ENCODE measurements around the gene AKNA.

AKNA gene

DNA sequence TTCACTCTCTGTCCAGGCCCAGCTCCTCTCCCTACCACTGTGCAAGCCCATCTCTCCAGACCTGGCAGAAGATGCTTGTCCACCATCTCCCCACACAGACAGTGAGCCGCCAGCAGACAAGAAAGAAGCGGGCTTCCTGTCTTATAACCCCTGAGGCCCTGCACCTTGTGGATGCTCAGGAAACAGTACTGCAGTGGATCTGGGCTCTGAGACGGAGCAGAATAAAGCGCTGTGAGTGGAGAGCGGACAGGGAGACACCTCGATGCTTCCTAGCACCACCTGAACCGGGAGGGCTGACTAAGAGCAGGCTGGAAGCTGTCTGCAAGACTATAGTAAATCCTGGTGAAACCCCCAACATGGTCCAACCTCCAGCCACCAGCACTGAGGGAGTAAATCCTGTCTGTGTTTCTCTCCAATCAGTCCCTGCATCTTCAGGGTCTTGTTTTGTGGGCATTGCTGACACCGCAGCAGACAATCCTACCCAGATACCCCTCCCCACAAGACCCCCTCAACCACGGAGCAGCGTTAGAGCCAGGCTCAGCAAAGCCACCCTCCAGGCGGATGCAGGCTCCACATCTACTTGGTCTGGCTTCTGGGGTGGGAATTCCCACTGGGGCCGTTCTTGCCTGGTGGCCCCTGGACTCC lies 39.4 kb downstream of the AKNA start:
- no peaks in the 10 kb centered on the region for H3K9me3 Mint-ChIP-seq
- H3K27me3 Mint-ChIP-seq = no peaks in the 10 kb centered on the region
- peaks cover 46% of the 10 kb centered on the region for H3K4me1 Mint-ChIP-seq
- H3K36me3 Mint-ChIP-seq = peaks cover 85% of the 10 kb centered on the region
- no peak overlapping the region for H3K4me3 Mint-ChIP-seq
- H3K27ac Mint-ChIP-seq = peak overlapping the region; percentile 83
- no peak for DNase-seq
- CTCF ChIA-PET = interaction anchor here (1.0 to 1.6 kb wide), 4 partner anchors 9 to 42 kb away, joined by 3 to 5 read pairs (median 4); no protein-coding TSS in a partner anchor

DNA sequence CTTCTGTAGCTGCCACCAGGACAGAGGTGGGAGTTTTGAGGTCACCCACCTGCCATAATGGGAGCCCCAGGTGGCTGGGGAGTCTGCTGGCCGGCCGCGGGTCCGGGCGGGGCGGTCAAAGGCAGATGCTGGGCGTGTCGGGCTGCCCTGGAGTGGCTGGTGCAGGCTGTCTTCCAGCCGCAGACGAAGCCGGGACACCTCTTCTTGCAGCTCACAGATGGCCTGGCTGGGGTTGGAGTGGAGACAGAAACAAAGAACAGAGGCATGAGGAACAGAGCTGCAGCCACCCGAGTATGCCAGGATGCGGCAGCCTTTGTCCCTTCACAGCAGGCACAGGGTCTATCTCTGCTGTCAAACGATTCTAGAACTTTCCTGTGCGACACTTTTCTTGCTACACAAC lies 40.1 kb downstream of the AKNA start:
- DNase-seq = no peak
- Mint-ChIP-seq H3K27ac (peak overlapping the region; percentile 11), H3K4me3 (no peak overlapping the region), H3K9me3 (no peaks in the 10 kb centered on the region), H3K27me3 (no peaks in the 10 kb centered on the region), H3K4me1 (peaks cover 43% of the 10 kb centered on the region), H3K36me3 (peaks cover 88% of the 10 kb centered on the region)
- CTCF ChIA-PET = interaction anchor here (0.8 to 1.3 kb wide), 2 partner anchors 43 to 1008 kb away, joined by 4 to 5 read pairs; no protein-coding TSS in a partner anchor

- H3K27me3 Mint-ChIP-seq = no peaks in the 10 kb centered on the region
- DNase-seq = no peak
- H3K9me3 Mint-ChIP-seq = no peaks in the 10 kb centered on the region
- CTCF ChIA-PET = interaction anchor here (1.1 kb wide), 1 partner anchor 10 kb away, joined by 4 read pairs; no protein-coding TSS in a partner anchor
- H3K4me1 Mint-ChIP-seq = peaks cover 38% of the 10 kb centered on the region
- peaks cover 91% of the 10 kb centered on the region for H3K36me3 Mint-ChIP-seq
- H3K27ac Mint-ChIP-seq = peak overlapping the region; percentile 70
- H3K4me3 Mint-ChIP-seq = no peak overlapping the region
Observed at GRCh38 chr9:114346146-114346545, 41.6 kb downstream of the AKNA start.

- no peaks in the 10 kb centered on the region for H3K9me3 Mint-ChIP-seq
- no peak for DNase-seq
- no peaks in the 10 kb centered on the region for H3K27me3 Mint-ChIP-seq
- H3K27ac Mint-ChIP-seq = no peak overlapping the region
- peaks cover 32% of the 10 kb centered on the region for H3K4me1 Mint-ChIP-seq
- H3K4me3 Mint-ChIP-seq = no peak overlapping the region
- CTCF ChIA-PET = interaction anchor here (1.1 kb wide), 1 partner anchor 9 kb away, joined by 4 read pairs; no protein-coding TSS in a partner anchor
- peaks cover 91% of the 10 kb centered on the region for H3K36me3 Mint-ChIP-seq
Observed at GRCh38 chr9:114345493-114346065, 42.2 kb downstream of the AKNA start.

- Mint-ChIP-seq H3K27me3 (no peaks in the 10 kb centered on the region), H3K4me1 (peaks cover 23% of the 10 kb centered on the region), H3K36me3 (peaks cover 89% of the 10 kb centered on the region), H3K4me3 (no peak overlapping the region), H3K27ac (peak overlapping the region; percentile 80), H3K9me3 (no peaks in the 10 kb centered on the region)
- CTCF ChIA-PET = no interaction called here
- DNase-seq = no peak
Observed at GRCh38 chr9:114344692-114345091, 43.1 kb downstream of the AKNA start.

DNA sequence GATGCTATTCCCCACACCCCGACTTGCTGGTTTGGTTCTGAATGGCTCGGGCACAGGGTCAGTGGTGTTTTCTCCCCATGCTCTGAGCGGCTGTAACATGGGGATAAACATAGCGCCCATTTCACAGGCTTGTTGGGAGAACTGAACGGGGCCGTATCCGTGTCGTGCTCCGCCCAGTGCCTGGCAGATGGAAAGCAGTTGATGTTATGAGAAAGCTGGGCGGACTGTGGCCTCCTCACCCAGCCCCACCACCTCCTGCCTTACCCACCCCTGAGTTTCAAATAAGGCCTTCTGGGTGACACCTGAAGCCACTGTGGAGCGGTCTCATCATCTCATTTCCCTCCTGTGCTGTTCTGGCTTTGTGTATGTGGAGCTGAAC lies 43.6 kb downstream of the AKNA start:
- DNase-seq = no peak
- H3K4me3 Mint-ChIP-seq = no peak overlapping the region
- H3K36me3 Mint-ChIP-seq = peaks cover 89% of the 10 kb centered on the region
- CTCF ChIA-PET = no interaction called here
- H3K4me1 Mint-ChIP-seq = peaks cover 18% of the 10 kb centered on the region
- no peaks in the 10 kb centered on the region for H3K27me3 Mint-ChIP-seq
- H3K9me3 Mint-ChIP-seq = no peaks in the 10 kb centered on the region
- peak overlapping the region; percentile 74 for H3K27ac Mint-ChIP-seq

DNA sequence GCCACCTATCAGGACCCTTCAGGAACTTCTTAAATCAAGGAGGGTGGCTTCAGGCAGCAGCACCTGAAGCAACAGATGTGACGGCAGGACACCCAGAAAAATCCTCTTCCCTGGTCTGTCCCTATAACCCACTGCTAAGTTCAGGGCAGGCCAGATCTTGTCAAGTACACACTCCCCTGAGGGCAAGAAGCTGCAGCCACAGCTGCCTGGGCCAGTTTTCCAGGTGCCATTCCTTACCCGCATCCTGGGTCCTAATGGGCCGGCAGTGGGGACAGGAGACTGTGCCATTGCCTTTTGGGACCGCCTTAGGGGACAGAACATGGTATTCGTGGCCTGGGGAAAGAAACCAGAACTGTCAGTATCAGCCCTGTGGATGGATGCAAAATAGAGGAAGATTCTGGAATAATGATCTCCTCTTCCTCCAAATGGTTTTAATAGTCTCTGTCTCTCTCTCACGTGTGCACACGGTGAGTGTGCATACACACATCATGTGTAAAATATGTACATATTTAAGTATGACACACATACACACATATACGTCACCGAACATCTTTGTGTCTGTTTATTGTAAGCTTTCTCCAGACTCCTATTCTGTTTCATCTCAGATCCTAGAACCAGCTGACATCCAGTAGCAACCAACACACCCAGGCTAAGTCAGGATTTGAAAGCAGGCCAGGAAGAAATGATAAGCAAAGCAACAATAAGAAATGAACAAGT lies 44.2 kb downstream of the AKNA start:
- CTCF ChIA-PET = no interaction called here
- no peaks in the 10 kb centered on the region for H3K9me3 Mint-ChIP-seq
- no peaks in the 10 kb centered on the region for H3K27me3 Mint-ChIP-seq
- no peak overlapping the region for H3K4me3 Mint-ChIP-seq
- H3K36me3 Mint-ChIP-seq = peaks cover 89% of the 10 kb centered on the region
- peak overlapping the region; percentile 74 for H3K27ac Mint-ChIP-seq
- no peak for DNase-seq
- peaks cover 18% of the 10 kb centered on the region for H3K4me1 Mint-ChIP-seq

DNA sequence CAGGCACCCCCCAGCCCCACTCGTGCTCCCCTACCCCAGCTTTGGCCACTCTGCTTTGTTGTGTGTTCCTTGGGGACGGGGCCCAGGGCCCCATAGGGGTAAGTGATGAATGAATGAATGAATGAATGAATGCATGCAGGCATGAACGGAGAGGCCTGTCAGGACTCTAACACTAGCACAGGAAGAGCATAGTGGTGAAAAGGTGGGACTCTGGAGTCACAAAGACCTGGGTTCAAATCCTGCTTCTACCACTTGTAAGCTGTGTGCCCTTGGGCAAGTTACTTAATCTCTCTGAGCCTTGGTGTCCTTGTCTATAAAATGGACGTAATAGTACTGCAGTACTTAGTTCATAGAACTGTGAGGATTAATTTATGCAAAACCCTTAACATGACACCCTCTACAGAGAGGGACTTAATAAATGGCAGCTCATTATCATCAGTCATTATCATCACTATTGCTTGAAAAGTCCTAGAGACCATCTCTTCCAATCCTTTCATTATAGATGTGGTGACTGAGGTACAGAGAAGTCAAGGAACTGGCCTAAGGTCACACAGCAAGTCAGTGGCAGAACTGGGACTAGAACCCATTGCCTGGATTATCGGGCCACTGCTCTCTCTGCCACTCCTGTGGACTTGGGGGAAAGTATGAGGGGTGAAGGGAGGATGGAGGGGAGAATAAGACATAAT lies 44.9 kb downstream of the AKNA start:
- CTCF ChIA-PET = interaction anchor here (1.9 kb wide), 1 partner anchor 43 kb away, joined by 6 read pairs; no protein-coding TSS in a partner anchor
- peaks cover 87% of the 10 kb centered on the region for H3K36me3 Mint-ChIP-seq
- peaks cover 13% of the 10 kb centered on the region for H3K4me1 Mint-ChIP-seq
- no peak for DNase-seq
- H3K9me3 Mint-ChIP-seq = no peaks in the 10 kb centered on the region
- H3K27me3 Mint-ChIP-seq = no peaks in the 10 kb centered on the region
- no peak overlapping the region for H3K4me3 Mint-ChIP-seq
- H3K27ac Mint-ChIP-seq = peak overlapping the region; percentile 2

- H3K4me1 Mint-ChIP-seq = peaks cover 14% of the 10 kb centered on the region
- peaks cover 88% of the 10 kb centered on the region for H3K36me3 Mint-ChIP-seq
- no peaks in the 10 kb centered on the region for H3K27me3 Mint-ChIP-seq
- no peaks in the 10 kb centered on the region for H3K9me3 Mint-ChIP-seq
- no peak overlapping the region for H3K4me3 Mint-ChIP-seq
- DNase-seq = no peak
- CTCF ChIA-PET = interaction anchor here (1.0 to 1.9 kb wide), 3 partner anchors 44 to 165 kb away, joined by 3 to 6 read pairs (median 4); no protein-coding TSS in a partner anchor
- no peak overlapping the region for H3K27ac Mint-ChIP-seq
Observed at GRCh38 chr9:114341991-114342390, 45.8 kb downstream of the AKNA start.

DNA sequence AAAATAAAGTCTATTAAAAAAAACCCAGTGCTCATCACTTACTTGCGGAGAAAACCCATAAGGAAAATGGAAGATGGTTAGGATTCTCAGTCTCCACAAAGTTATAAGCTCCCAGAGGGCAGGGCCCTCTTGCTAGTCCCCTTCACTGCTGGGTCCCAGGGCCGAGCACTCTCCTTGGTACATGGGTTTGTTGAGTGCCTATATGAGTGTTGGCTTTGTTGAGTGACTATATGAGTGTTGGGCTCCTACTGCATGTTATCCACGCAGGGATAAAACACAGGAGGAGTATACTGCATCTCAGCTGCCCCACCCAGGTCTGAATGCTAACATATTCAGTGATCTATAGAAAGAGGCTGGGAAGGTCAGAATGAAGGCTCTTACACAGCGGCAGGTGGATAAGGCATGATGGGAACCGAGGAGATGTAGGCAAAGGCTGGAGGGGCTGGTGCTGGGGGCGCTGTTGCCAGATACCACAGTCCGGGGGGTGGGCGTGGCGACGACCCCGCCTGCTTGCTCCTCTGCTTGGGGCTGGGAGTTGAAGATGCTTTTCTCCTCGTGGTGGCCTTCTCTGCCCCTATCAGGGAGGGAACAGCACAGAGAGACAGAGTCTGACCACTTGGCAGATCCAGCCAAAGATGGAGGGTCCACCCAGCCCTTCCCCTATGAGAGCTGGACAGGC lies 46.5 kb downstream of the AKNA start:
- Mint-ChIP-seq H3K4me1 (peaks cover 14% of the 10 kb centered on the region), H3K9me3 (no peaks in the 10 kb centered on the region), H3K27ac (peak overlapping the region; percentile 71), H3K36me3 (peaks cover 88% of the 10 kb centered on the region), H3K4me3 (no peak overlapping the region), H3K27me3 (no peaks in the 10 kb centered on the region)
- no peak for DNase-seq
- CTCF ChIA-PET = interaction anchor here (1.0 to 1.9 kb wide), 4 partner anchors 36 to 166 kb away, joined by 3 to 6 read pairs (median 4); no protein-coding TSS in a partner anchor

DNA sequence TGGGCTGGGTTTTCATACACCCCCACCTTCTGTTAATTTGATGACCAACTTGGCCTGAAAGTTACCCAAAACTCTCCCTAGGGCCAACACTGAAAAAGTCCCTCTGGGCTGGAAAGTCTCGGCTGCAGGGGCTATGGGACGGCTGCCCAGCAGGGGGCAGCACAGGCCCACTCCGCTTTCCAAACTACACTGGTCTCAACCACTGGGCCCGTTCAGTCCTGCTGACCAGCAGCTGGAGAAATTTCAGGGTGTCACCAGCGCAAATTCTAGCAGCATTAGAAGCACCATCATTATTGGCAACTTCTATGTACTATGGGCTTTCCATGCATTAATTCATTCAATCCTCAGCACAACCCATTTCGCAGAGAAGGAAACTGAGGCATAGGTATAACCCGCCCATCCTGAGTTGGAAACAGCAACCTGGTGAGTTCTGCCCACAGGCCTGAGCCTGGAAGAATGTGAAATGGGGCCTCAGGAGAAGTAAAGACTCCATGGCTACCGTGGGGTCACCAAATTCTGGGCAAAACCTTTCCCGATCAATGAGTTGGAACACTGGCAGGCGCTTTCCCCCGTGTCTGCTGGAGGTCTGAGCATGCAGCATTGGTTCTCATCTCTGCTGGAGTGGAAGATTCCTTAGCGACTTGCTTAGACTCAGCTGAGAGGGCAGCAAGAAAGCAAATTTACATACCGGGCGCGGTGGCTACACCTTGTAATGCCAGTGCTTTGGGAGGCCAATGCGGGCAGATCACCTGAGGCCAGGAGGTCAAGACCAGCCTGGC lies 48.5 kb downstream of the AKNA start:
- Mint-ChIP-seq H3K27ac (peak overlapping the region; percentile 24), H3K9me3 (peaks cover 2% of the 10 kb centered on the region), H3K4me3 (no peak overlapping the region), H3K27me3 (no peaks in the 10 kb centered on the region), H3K4me1 (peaks cover 14% of the 10 kb centered on the region), H3K36me3 (peaks cover 85% of the 10 kb centered on the region)
- CTCF ChIA-PET = interaction anchor here (1.0 to 3.1 kb wide), 10 partner anchors 9 to 314 kb away, joined by 3 to 10 read pairs (median 5); partner anchors contain the start of gene AKNA
- DNase-seq = peak; percentile 62

- CTCF ChIA-PET = interaction anchor here (0.6 to 3.1 kb wide), 7 partner anchors 17 to 315 kb away, joined by 3 to 10 read pairs (median 3); no protein-coding TSS in a partner anchor
- no peaks in the 10 kb centered on the region for H3K27me3 Mint-ChIP-seq
- no peak for DNase-seq
- H3K4me3 Mint-ChIP-seq = no peak overlapping the region
- peak overlapping the region; percentile 49 for H3K27ac Mint-ChIP-seq
- peaks cover 13% of the 10 kb centered on the region for H3K4me1 Mint-ChIP-seq
- H3K9me3 Mint-ChIP-seq = peaks cover 2% of the 10 kb centered on the region
- H3K36me3 Mint-ChIP-seq = peaks cover 75% of the 10 kb centered on the region
Observed at GRCh38 chr9:114338187-114338586, 49.6 kb downstream of the AKNA start.
